GM15510 (cell line): ENCODE data around the gene ADAT3.

Experiments
- POLR2A ChIP-seq: IDR thresholded peaks from 3 replicates; pipeline ENCODE4 v1.6.1; 2011; ENCODE audit warnings: borderline replicate concordance; ENCODE audit not compliant: insufficient read length; ENCODE audit errors: extremely low read depth

Gene ADAT3

DNA sequence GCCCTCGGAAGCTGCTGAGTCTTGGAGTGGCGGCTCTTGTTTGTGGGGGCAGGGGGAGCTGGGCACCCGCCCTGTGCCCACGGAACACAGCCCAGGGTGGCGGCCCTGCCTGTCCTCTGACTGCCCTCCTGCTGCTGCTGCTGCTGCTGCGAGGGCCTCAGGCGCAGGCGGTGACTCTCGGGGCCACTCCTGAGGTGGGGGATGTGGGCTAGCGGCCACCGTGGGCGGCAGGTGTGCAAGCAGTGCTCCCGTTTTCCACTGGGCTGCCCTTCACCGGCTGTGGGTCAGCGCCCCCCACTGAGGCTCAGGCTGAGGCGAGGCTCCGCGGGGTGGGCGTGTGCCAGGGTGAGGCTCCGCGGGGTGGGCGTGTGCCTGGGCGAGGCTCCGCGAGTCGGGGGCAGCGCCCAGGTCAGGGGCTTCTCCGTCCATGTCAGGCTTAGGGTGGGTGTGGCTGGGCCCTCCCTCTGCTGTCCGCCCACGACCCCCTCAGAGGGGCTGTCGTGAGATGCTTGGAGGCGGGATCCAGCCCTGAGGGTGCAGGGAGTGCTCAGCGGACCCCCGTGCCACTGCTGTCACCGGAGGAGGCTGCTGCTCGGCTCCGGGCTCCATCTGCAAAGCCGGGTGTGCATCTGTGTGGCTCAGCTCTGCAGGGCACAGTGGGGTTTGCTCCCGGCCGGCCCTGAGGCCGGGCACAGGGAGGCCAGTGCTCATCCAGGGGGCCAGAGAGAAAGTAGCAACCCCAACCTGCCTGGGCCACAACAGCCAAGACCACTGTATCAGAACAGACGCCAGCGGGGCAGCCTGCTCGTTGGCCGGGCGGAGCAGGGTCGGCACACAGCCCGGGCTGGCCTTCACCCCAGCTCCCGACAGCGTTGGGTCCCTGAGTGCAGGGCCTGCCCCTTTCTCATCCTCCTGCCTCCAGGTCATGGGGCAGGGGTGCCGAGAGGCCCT lies 50.2 kb downstream of the ADAT3 start:
- TF ChIP-seq POLR2A, result no peak

DNA sequence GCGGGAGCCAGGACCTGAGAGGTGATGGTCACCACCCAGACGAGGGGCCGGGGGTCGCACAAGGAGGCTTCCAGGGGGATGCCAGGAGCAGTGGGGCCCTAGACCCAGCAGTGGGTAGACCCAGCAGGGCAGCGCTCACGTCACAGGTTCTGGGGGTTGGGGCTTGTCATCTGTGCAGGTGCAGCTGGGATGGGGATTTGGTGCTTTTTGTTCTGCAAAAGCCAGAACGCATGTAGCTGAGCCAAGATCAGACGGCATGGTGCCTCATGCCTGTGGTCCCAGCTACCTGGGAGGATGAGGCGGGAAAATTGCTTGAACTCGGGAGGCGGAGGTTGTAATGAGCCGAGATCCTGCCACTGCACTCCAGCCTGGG lies 50.9 kb downstream of the ADAT3 start:
- no peak for TF ChIP-seq POLR2A

DNA sequence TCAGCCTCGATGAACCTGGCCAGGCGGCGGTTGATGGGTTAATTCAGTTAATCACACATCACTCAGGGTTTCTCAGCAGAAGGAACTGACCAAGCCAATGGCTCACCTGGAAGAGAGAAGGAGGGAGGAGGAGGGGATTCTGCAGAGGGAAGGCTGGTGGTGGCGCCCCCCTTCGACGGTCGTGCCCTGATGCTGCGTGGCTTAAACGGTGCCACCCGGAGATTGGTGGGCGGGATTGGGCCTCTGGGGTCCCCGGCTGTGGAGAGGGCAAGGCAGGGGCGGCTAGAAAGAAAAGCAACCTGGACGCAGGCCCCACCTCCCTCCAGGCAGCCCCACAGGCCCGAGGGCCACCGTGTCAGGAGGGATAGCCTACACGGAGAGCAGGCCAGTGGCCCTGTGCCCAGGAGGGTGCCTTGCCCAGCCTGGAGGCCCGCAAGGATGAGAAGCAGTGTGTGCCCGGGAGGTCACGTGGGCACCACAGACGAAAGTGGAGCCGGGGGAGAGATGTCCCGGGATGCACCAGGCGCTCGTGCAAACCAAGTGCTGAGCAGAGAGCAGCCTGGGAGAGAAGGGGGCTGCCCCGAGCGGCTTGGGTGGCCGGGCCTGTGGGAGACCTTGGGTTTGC lies 51.8 kb downstream of the ADAT3 start:
- no peak for TF ChIP-seq POLR2A

DNA sequence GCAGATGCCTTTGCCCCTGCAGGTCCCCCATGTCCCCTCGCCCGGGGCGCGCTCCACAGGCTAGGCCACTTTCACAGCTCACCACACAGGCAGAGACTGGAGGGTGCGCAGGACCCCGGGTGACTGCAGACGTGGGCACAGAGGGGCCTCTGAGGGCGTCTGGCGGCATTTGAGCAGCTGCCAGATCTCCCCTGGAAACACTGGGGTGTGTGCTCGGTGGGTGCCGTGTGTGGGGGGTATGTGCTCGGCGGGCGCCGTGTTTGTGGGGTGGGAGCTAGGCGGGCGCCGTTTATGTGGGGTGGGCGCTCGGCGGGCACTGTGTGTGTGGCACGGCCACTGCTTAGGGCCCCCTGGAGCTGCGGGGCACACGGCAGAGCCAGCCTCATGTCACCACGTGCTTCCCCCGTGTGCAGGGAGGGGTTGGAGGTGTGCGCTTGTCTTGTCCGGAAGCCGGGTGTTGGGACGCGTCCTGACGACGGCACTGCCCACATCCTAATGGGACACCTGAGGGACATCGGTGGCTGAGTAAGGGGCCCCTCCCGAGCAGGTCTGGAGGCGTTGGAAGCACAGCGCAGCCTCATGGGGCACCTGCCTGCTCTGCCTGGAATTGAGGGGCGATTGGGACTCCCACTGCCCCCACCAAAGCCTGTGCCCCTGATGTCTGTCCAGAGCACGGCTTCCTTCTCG lies 52.5 kb downstream of the ADAT3 start:
- no peak for TF ChIP-seq POLR2A

DNA sequence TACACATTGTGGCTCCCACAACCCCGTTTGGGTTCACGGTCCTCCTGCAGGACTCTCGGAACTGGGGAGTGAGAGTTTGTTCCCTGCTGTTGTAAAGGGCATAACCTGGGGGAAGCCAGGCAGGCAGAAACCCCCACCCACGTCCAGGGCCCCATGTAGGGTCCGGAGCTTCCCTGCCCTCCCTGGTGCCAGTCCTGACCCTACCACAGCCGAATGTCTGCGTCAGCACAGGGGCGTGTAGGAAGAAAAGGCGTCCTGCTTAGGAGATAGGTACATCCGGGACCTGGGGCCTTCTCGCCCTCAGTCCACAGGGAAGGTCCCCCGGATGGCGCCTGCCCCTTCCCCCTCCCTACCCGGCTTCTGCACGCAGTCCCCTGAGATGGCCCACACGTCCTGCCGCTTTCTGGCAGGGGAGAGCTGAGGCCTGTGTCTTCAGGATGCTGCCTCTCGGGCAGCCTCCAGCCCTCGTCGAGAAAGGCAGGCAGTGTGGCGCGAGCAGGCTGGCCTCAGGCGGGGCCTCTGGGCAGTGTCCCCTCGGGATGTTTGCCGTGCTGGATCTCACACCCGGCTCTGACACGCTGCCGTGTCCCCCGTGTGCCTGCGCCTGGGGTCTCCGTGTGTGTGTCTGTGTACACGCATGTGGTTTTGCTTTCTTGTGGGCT lies 54.9 kb downstream of the ADAT3 start:
- no peak for TF ChIP-seq POLR2A

DNA sequence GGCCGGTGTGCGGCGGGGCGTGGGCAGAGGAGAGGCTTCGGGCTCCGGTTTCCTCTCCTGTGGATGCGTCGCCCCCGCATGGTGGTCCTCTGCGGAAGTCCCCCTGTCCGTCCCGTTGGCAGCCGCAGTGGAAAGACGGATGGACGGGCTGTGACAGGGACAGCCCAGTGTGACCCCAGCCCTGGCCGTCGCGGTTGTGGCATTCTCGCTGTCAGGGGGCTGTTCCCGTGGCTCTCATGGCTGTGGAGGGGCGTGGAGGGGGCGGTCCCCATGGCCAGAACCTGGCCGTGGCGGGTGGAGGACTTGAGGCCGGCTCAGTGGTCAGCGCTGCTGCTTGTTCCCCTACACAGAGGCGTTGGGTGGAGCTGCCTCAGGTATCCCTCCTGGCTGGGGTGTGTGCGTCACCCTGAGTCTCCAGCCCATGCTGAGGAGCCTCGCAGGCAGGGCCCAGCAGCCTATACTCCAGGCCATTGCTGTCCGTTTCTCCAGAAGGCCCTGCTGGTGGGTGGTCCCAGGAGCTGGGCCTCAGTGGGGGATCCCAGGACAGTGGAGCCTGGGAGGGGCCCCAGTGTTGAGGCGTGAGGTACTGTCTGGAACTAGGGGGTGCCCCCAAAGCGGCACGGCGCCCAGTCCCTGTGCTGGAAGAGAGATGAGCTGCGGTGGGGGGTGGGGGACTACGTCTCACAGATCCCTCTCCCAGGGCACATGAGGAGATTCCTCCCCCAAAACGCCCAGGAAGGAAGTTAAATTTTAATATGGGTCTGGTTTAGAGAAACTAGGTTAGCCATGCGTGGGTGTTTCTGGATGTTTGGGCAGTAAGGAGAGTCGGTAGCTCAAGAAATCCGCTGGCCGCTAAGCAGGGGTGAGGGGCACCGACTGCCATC lies 56.0 kb downstream of the ADAT3 start:
- TF ChIP-seq POLR2A, result no peak

DNA sequence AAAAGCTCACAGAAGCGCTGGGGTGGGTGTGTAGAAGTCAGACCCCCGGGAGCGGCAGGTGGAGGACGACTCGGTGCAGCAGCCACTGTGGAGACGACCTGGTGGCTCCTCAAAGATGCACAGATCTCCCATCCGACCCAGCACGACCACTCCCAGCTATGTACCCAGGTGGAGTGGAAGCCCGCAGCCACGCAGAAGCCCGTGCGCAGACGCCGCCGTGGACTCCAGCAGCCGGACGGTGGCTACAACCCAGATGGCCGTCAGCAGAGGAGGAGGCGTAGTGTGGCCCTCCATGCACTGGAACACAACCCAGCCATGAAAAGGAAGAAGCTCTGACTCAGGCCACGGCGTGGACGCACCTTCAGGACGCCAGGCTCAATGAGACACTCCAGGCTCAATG lies 57.5 kb downstream of the ADAT3 start:
- no peak for TF ChIP-seq POLR2A
